ENCODE measurements around the gene EEA1. TPM values are rescaled to one million over a fixed set of nuclear protein-coding genes. Genes with fewer than 3 reads are reported as not detected.

EEA1 gene
- total and polyA plus RNA-seq, 2 of the 8 experiments (the other 6 are each of a cell fraction or from before 2014, with no cell fraction given): 1.0 to 18.8 TPM

- Histone ChIP-seq H4K5ac (ENCODE audit: insufficient read length, low read depth, low read length) (no peak overlapping the region), H3K9ac (replicated peaks in 1 of 4; ENCODE audit: extremely low read depth in 1 of 4, low read depth in 3 of 4, low read length in 3 of 4) (no peak overlapping the region), H3K36me3 (ENCODE audit: control insufficient read depth in 2 of 4, insufficient read depth in 4 of 4, low read length in 3 of 4) (no peaks in the 10 kb centered on the region), H3K23ac (ENCODE audit: insufficient read length) (no peak overlapping the region), H3K18ac (ENCODE audit: extremely low read depth, low read length) (no peak overlapping the region), H2BK120ac (replicated peaks; ENCODE audit: low read depth, low read length) (no peak overlapping the region), H4K8ac (ENCODE audit: extremely low read depth, insufficient read depth, low read length) (no peak overlapping the region), H2AFZ (ENCODE audit: low read length) (no peak overlapping the region), H3K56ac (replicated peaks; ENCODE audit: insufficient read length, low read depth, low read length) (no peak overlapping the region), H3K9me3 (ENCODE audit: insufficient read depth in 2 of 2, low read depth in 1 of 2, low read length in 1 of 2) (no peaks in the 10 kb centered on the region), H3K4me2 (ENCODE audit: insufficient read depth in 1 of 2, low read depth in 2 of 2, low read length in 2 of 2) (no peak overlapping the region), H3K4ac (replicated peaks; ENCODE audit: insufficient read length, low read depth, low read length) (no peak overlapping the region), H3K23me2 (ENCODE audit: low read depth, low read length) (no peaks in the 10 kb centered on the region), H2BK12ac (ENCODE audit: low read depth, low read length) (no peak overlapping the region), H3K4me3 (ENCODE audit: extremely low read depth in 1 of 4, insufficient read depth in 2 of 4, low read depth in 3 of 4, low read length in 4 of 4) (no peak overlapping the region), H3K79me1 (ENCODE audit: low read depth, low read length) (no peaks in the 10 kb centered on the region), H4K20me1 (replicated peaks in 1 of 2; ENCODE audit: control insufficient read depth in 1 of 2, insufficient read depth in 2 of 2, low read length in 2 of 2) (peaks cover 0 to 2% of the 10 kb centered on the region in 2 experiments), H2AK5ac (ENCODE audit: low read depth, low read length) (no peak overlapping the region), H4K91ac (replicated peaks; ENCODE audit: insufficient read length, low read length) (no peak overlapping the region), H3K14ac (ENCODE audit: insufficient read length) (no peak overlapping the region), H3K27me3 (replicated peaks in 1 of 4; ENCODE audit: control insufficient read depth in 3 of 4, extremely low read depth in 1 of 4, insufficient read depth in 3 of 4, low read length in 3 of 4) (no peaks in the 10 kb centered on the region), H3K4me1 (replicated peaks in 1 of 4; ENCODE audit: control insufficient read depth in 3 of 4, insufficient read depth in 4 of 4, low read length in 3 of 4) (peaks cover 0 to 3% (median 0%) of the 10 kb centered on the region in 4 experiments; a peak in 1 of 7 replicates), H3K27ac (ENCODE audit: low read depth, low read length) (no peak overlapping the region), H3K79me2 (ENCODE audit: control insufficient read depth in 1 of 2, insufficient read depth in 2 of 2, low read length in 2 of 2) (peaks cover 0 to 2% of the 10 kb centered on the region in 2 experiments; a peak in 1 of 4 replicates), H2BK15ac (ENCODE audit: low read length) (no peak overlapping the region), H2BK20ac (ENCODE audit: low read length) (no peak overlapping the region), H2BK5ac (ENCODE audit: low read depth, low read length) (no peak overlapping the region)
- ChIA-PET POLR2A (ENCODE audit: partially characterized antibody) (no interaction called here), CTCF (ENCODE audit: partially characterized antibody) (no interaction called here)
- FAIRE-seq (no peak), DNase-seq (ENCODE audit: low read depth in 1 of 2, low spot score in 2 of 2) (no peak)
- TF ChIP-seq GTF2F1 (IDR thresholded peaks at IDR 0.05; ENCODE audit: borderline replicate concordance, low read depth, low read length): no peak
- TF ChIP-seq JUND (IDR thresholded peaks at IDR 0.05; ENCODE audit: low read length): no peak
- no peak for TF ChIP-seq ZNF274 (IDR thresholded peaks at IDR 0.05; ENCODE audit: borderline replicate concordance, extremely low read depth, low read length)
- TF ChIP-seq HDAC6 (IDR thresholded peaks at IDR 0.05; ENCODE audit: low read depth, low read length): no peak
- 91% methylated on average over 3 of the region's 3 CpGs; no CpG with 5 or more reads in 1 of the 2 experiments for WGBS, 2 experiments (ENCODE audit: extremely low coverage in 1 of 2, insufficient coverage in 1 of 2, insufficient read length in 1 of 2, insufficient replicate concordance in 2 of 2, low coverage in 1 of 2, low lambda C conversion rate in 2 of 2, missing lambda C conversion rate in 1 of 2)
These were observed 58.0 kb downstream of the EEA1 start for GRCh38 chr12:92871116-92871515.

All from H1 (cell line).